ENCODE data around the gene HOXA11.

The HOXA11 gene

DNA sequence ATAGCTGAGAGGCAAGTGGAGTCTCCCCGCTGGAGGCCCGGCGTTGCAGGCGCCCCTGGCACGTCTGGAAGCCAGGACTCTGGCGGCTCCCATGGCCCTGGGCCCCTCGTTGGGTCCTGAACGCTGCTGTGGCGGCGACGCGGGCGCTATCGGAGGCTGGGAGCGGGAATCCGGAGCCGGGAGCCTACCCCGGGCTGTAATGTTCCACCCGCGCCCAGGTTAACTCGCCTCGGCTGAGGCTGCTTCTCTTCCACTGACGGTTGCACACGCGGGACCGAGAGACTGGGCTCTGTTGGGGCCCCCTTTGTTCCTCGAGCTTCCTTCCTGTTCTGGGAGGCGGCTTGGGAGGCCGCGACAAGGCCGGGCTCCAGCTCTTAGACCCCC is 40.3 kb downstream of the HOXA11 start:
- DNase-seq = no peak

DNA sequence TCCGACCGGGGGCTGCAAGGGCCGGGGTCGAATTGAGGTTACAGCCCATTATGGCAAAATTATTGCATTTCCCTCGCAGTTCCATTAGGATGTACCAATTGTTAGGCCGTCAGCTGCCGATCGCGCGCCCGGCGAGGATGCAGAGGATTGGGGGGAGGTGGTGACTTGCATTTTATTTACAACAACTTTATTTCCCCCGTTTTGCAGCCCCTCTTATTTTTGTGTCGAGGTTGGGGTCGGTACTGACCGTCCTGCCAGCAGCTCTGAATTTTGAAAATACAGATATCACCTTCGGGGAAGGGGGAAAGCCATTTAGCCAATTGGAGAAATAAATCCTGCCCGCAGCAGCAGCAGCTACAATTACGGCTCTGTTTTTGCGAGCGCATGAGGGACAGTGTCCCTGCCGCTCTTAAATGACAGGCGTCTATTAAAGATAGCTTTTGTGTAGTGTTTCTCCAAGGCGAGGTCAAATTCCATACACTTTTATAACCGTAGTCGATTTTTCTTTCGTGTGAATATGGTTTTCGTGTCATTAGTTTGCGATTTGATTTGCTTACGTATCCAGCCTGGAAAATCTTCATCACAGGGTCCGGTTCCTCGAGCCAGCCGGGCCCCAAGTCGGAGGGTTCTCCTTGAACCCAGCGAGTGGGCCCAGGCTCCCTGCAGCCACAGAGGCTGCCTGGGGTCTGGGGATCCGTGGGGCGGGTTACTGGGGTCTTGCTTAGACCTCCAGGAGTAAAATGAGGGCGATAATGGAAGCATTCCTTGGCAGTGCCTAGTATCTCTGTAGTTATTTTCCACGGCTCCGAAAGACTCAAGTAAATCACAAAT is 40.9 kb downstream of the HOXA11 start:
- DNase-seq = no peak

- no peak for DNase-seq
These were observed 41.7 kb downstream of the HOXA11 start, which contains the start of gene HOXA5 for GRCh38 chr7:27143023-27143949. Gene HOXA5 (minus strand): TSS chr7:27143681. CDS start chr7:27143607, 74 bp downstream.

GRCh38 chr7:27142580-27143022 is 42.4 kb downstream of the HOXA11 start:
- DNase-seq = no peak

DNA sequence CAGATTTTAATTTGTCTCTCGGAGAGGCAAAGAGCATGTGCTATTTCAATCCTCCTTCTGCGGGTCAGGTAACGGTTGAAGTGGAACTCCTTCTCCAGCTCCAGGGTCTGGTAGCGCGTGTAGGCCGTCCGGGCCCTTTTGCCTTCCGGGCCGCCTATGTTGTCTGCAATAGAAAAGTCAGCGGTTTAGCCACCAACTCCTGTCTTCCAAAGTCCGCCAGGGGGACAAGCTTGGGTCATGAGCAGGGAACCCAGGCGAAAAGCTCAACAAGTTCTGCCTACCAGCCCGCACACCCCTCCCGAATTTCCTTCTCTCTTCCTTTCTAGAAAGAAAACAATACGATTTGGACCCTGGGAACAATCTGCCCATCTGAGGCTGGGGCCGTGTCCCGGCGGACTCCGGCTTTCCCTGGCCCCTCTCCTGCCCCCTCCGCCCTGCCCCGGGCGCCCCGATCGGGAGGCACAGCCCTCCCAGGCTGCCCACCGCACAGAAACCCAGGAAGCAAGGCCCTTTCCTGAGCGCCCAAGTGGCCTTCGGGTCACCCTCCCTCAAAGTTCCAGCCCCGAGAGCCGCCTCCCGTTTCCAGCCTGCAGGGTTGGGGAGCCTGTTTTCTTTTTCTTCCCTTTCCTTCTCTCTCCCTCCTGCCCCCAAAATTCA is 43.0 kb downstream of the HOXA11 start:
- no peak for DNase-seq

DNA sequence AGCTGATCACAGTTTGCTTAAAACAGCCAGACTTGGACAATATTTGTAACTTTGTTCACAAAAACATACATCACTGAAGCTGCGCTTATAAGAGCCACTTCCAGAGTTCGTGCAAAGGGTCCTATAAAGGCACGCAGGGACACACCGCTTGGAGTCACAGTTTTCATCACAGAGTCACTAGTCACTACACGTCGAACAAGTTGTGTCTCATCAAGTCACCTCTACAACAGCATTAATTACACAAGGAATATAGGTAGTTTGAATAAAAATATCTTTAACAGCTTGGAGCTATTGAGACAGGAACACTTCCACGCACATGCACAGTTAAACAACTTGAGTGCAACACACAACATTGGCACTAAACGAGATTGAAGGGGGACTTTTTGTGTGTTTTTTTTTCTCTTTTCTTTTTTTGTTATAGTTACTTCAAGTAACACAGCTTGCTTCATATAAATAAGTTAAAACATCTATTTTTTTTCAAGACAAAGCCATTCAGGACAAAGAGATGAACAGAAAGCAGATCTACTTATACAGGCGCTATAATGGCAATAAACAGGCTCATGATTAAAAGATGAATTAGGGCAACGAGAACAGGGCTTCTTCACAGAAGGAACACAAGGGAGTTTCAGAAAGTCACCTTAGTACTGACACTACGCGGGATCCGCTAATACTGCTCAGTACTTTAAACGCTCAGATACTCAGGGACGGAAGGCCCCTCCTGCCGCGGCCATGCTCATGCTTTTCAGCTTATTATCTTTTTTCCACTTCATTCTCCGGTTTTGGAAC is 43.7 kb downstream of the HOXA11 start:
- DNase-seq = no peak

DNA sequence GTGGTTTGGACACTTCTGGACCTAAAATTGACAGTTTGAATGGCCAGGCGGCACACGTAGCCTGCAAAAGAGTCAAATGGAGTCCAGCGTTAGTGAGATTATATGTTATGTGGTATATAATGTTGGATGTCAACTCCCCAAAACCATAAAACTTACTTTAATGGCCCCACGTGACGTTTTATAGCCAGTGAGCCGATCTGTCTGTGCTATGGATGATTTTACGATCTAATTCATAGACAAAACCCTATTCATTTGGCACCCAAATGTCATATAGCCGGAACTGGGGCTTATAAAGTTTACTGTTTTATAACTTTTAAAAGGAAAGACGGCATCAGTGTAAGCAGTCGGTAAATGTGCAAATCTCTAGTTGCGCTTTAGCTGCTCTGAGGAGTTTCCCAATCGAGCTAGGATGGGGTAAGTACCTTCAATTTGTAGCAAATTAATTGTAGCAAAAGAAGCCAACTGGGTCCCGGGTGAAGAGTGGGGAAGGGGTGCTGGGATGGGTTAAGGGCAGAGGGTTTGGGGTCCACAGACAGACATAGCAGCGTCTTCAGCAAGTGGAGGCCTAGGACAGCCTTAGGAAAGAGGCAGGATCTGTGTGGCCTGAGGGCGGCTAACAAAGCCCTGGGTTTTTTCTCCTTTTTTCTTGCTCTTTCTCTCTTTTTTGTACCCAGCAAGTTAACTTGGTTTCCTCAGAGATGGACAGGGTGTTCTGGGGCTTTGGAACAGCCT is 44.7 kb downstream of the HOXA11 start:
- no peak for DNase-seq

- DNase-seq = no peak
These were observed 45.5 kb downstream of the HOXA11 start for GRCh38 chr7:27139334-27140125.

DNA sequence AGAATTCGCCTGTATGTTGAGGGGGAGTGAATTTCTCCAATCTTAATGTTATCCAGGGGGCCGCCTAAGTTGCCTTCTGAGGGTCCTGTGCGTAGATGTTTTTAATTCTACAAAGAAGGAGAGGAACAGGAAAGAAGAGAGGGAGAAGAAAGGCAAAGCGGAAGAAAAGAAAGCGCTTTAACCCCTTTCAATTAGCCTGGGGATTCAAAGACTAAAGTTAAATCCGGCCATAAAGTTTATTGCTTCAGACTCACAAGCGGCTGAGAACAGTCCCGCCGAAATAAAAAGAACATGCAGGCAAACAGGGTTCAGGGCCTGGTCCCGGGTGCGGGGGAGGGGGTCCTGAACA is 46.1 kb downstream of the HOXA11 start:
- no peak for DNase-seq

GRCh38 chr7:27138472-27138871 is 46.6 kb downstream of the HOXA11 start:
- no peak for DNase-seq

DNA sequence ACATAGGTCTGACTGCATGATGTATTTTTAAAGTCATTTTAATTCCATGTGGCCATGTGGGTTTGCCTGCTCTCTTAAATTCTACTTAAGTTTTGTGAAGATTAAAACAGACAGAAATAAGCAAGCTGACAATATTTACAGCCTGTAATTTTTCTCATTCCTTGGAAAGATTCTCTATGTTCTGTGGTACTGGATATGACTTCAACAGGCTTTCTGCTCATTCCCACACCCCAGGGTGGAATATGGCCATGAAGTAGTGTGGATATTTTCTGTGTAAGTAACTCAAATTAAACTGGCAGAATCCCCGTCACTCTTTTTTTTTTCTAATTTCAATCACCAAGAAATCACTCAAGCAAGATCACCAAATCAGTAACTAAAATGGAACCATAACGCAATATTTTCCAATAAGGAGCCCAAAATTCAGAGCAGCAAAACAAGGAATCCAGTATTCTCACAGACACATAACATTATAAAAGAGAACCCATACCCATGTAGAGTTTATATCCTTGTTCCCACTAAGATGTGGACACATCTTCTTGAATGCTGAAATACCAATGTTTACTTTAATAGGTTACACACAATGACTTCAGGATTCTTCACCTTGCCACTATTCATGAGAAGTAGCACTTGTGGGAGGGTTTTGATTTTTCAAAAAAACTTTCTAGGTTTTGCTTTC is 47.3 kb downstream of the HOXA11 start:
- DNase-seq = no peak

DNA sequence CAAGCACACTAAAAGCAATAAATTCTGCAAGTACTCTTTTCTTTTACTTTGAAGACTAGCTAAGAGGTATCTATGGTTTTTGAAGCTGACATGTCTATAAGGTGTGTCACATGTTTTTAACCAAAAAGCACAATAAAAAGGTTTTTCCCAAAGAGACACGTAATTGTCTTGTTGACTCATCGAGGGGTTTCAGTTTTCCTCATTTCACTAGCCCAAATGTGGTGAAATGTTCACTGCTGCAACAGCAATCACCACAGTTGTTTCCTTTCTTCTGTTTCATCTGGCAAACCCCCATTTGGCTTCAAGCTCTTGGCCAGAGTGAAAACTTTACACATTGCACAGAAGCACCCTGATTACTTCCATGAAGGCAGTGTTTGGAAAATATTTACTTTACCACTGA is 50.6 kb downstream of the HOXA11 start:
- DNase-seq = no peak

GRCh38 chr7:27133409-27134231 is 51.4 kb downstream of the HOXA11 start:
- DNase-seq = no peak

GRCh38 chr7:27132978-27133377 is 52.1 kb downstream of the HOXA11 start:
- DNase-seq = no peak

- no peak for DNase-seq
These were observed 52.8 kb downstream of the HOXA11 start for GRCh38 chr7:27132214-27132613.

- no peak for DNase-seq
These were observed 53.6 kb downstream of the HOXA11 start for GRCh38 chr7:27131390-27131819.
